ENCODE measurements around the gene UBAC2. TPM values are rescaled to one million over a fixed set of nuclear protein-coding genes. Genes with fewer than 3 reads are reported as not detected.
"Not testable (repeated sequence)": the region's sequence is repeated elsewhere in the genome, so short reads cannot be mapped to it uniquely, and the experiment has no call there.

UBAC2 gene
- total RNA-seq, 2 donors from 2014 or later = 72.7 to 80.4 TPM

GRCh38 chr13:99407906-99408702 lies 207.4 kb downstream of the UBAC2 start:
- H3K9ac ChIP-seq (ENCODE audit: extremely low read depth, low read length, poor library complexity, severe bottlenecking) = no peak overlapping the region
- H3K36me3 ChIP-seq (ENCODE audit: control insufficient read depth, insufficient read depth, low read length) = no peaks in the 10 kb centered on the region
- H3K9me3 ChIP-seq (ENCODE audit: control insufficient read depth, low read length) = no peaks in the 10 kb centered on the region
- no peak overlapping the region for H3K27ac ChIP-seq (ENCODE audit: low read depth, low read length)
- no peak overlapping the region for H3K4me3 ChIP-seq (ENCODE audit: low read length)
- no peaks in the 10 kb centered on the region for H3K4me1 ChIP-seq (ENCODE audit: control insufficient read depth, insufficient read depth, low read length)
- peaks cover 10% of the 10 kb centered on the region for H3K27me3 Mint-ChIP-seq (ENCODE audit: insufficient read depth)
- no peaks in the 10 kb centered on the region for H3K27me3 ChIP-seq (ENCODE audit: control insufficient read depth, insufficient read depth, low read length, poor library complexity, severe bottlenecking)
- no peak for DNase-seq
- TF ChIP-seq CTCF (conservative IDR thresholded peaks at IDR 0.05) = no peak
- WGBS, 2 experiments (ENCODE audit: insufficient coverage in 1 of 2, insufficient read length in 1 of 2) = 84 to 91% methylated on average over 15 to 33 of the region's 33 CpGs
- no peaks in the 10 kb centered on the region for H3K36me3 Mint-ChIP-seq (ENCODE audit: low read depth)
- peaks cover 3% of the 10 kb centered on the region for H3K9me3 Mint-ChIP-seq
- no peak overlapping the region for H3K4me3 Mint-ChIP-seq
- no peak overlapping the region for H3K27ac Mint-ChIP-seq
- H3K4me1 Mint-ChIP-seq = peaks cover 2% of the 10 kb centered on the region

GRCh38 chr13:99408703-99409000 lies 208.0 kb downstream of the UBAC2 start:
- H3K36me3 ChIP-seq (ENCODE audit: control insufficient read depth, insufficient read depth, low read length) = no peaks in the 10 kb centered on the region

GRCh38 chr13:99409461-99410083 lies 208.9 kb downstream of the UBAC2 start:
- not testable (repeated sequence) for H3K9me3 ChIP-seq (ENCODE audit: control insufficient read depth, low read length); H3K36me3 Mint-ChIP-seq (ENCODE audit: low read depth); H3K4me3 Mint-ChIP-seq; H3K9me3 Mint-ChIP-seq; H3K4me3 ChIP-seq (ENCODE audit: low read length); H3K9ac ChIP-seq (ENCODE audit: extremely low read depth, low read length, poor library complexity, severe bottlenecking); H3K36me3 ChIP-seq (ENCODE audit: control insufficient read depth, insufficient read depth, low read length); H3K27ac ChIP-seq (ENCODE audit: low read depth, low read length); H3K4me1 Mint-ChIP-seq; H3K27me3 ChIP-seq (ENCODE audit: control insufficient read depth, insufficient read depth, low read length, poor library complexity, severe bottlenecking); DNase-seq; H3K4me1 ChIP-seq (ENCODE audit: control insufficient read depth, insufficient read depth, low read length); H3K27ac Mint-ChIP-seq
- 93 to 95% methylated on average over 5 to 10 of the region's 11 CpGs for WGBS, 2 experiments (ENCODE audit: insufficient coverage in 1 of 2, insufficient read length in 1 of 2)
- H3K27me3 Mint-ChIP-seq (ENCODE audit: insufficient read depth) = peaks cover 10% of the 10 kb centered on the region

More at GRCh38 chr13:99408703-99409000, 208.0 kb downstream of the UBAC2 start:
- Histone ChIP-seq H3K9me3 (ENCODE audit: control insufficient read depth, low read length) (no peaks in the 10 kb centered on the region), H3K27me3 (ENCODE audit: control insufficient read depth, insufficient read depth, low read length, poor library complexity, severe bottlenecking) (no peaks in the 10 kb centered on the region), H3K4me1 (ENCODE audit: control insufficient read depth, insufficient read depth, low read length) (no peaks in the 10 kb centered on the region), H3K9ac (ENCODE audit: extremely low read depth, low read length, poor library complexity, severe bottlenecking) (no peak overlapping the region), H3K4me3 (ENCODE audit: low read length) (no peak overlapping the region), H3K27ac (ENCODE audit: low read depth, low read length) (no peak overlapping the region)
- Mint-ChIP-seq H3K36me3 (ENCODE audit: low read depth) (no peaks in the 10 kb centered on the region), H3K9me3 (peaks cover 3% of the 10 kb centered on the region), H3K4me1 (peaks cover 2% of the 10 kb centered on the region), H3K4me3 (no peak overlapping the region), H3K27me3 (ENCODE audit: insufficient read depth) (peaks cover 10% of the 10 kb centered on the region), H3K27ac (no peak overlapping the region)
- TF ChIP-seq CTCF (conservative IDR thresholded peaks at IDR 0.05) = no peak
- 92 to 96% methylated on average over 6 to 10 of the region's 10 CpGs for WGBS, 2 experiments (ENCODE audit: insufficient coverage in 1 of 2, insufficient read length in 1 of 2)
- DNase-seq = no peak

- H3K27ac ChIP-seq (ENCODE audit: low read depth, low read length); H3K9me3 Mint-ChIP-seq; H3K4me1 ChIP-seq (ENCODE audit: control insufficient read depth, insufficient read depth, low read length); H3K27ac Mint-ChIP-seq; H3K4me3 Mint-ChIP-seq; H3K27me3 ChIP-seq (ENCODE audit: control insufficient read depth, insufficient read depth, low read length, poor library complexity, severe bottlenecking); H3K4me3 ChIP-seq (ENCODE audit: low read length); H3K4me1 Mint-ChIP-seq; H3K9ac ChIP-seq (ENCODE audit: extremely low read depth, low read length, poor library complexity, severe bottlenecking); H3K36me3 Mint-ChIP-seq (ENCODE audit: low read depth); H3K27me3 Mint-ChIP-seq (ENCODE audit: insufficient read depth); H3K9me3 ChIP-seq (ENCODE audit: control insufficient read depth, low read length); DNase-seq; H3K36me3 ChIP-seq (ENCODE audit: control insufficient read depth, insufficient read depth, low read length): not testable (repeated sequence)
- WGBS, 2 experiments (ENCODE audit: insufficient coverage in 1 of 2, insufficient read length in 1 of 2) = 84 to 97% methylated on average over 4 to 13 of the region's 13 CpGs
These were observed 210.2 kb downstream of the UBAC2 start for GRCh38 chr13:99410646-99411475.
